Activated CD4-positive, alpha-beta T cell treated with anti-CD3 and anti-CD28 coated beads for 36 hours (primary cell): ENCODE results near the gene EVL. TPM values are rescaled to one million over a fixed set of nuclear protein-coding genes. Genes with fewer than 3 reads are reported as not detected.

ENCODE experiments used
- ATAC-seq: fragments of 200-7000 bp; cut with Tn5 transposase; one replicate; pipeline ENCODE4 v1.10.0; 2021; ENCODE audit warnings: mild to moderate bottlenecking, moderate library complexity
- CTCF ChIA-PET: fragments of 350-600 bp; sonication (Branson Sonifier 250); formaldehyde crosslinking; loops from one replicate; lab custom pipeline; 2021; ENCODE audit warnings: antibody characterized with exemption; lab: Charles Lee
- POLR2A ChIA-PET: fragments of 350-600 bp; sonication (Branson Sonifier 250); formaldehyde crosslinking; loops from one replicate; lab custom pipeline; 2021; ENCODE audit warnings: antibody characterized with exemption, inconsistent platforms; lab: Charles Lee
- DNase-seq: peaks from one replicate; pipeline ENCODE4 v3.0.0-alpha.2; 2020
- H3K27ac Mint-ChIP-seq: one replicate; pipeline ENCODE4 v1.8.0; 2021; ENCODE audit warnings: mixed read lengths
- H3K27me3 Mint-ChIP-seq: one replicate; pipeline ENCODE4 v1.8.0; 2021; ENCODE audit warnings: mixed read lengths
- H3K36me3 Mint-ChIP-seq: one replicate; pipeline ENCODE4 v1.8.0; 2021; ENCODE audit warnings: low read depth, mixed read lengths
- H3K4me1 Mint-ChIP-seq: one replicate; pipeline ENCODE4 v1.8.0; 2021; ENCODE audit warnings: mixed read lengths
- H3K4me3 Mint-ChIP-seq: one replicate; pipeline ENCODE4 v1.8.0; 2021; ENCODE audit warnings: mild to moderate bottlenecking, moderate library complexity, mixed read lengths
- H3K9me3 Mint-ChIP-seq: one replicate; pipeline ENCODE4 v1.8.0; 2021; ENCODE audit warnings: low read depth, mixed read lengths
- intact Hi-C, 2 experiments: fragments of 100-400 bp; cut with DNase I in 1 of 2; cut with micrococcal nuclease in 1 of 2; formaldehyde crosslinking; loops; one replicate each; pipeline versions ENCODE4 v1.14.2 to v1.15.1; 2022 to 2024; cut with DNase I, micrococcal nuclease
- microRNA-seq: library from miRNA; unstranded; fragments of <30 nt; microRNA quantifications from one replicate; pipeline ENCODE4 v1.2.0, GENCODE V29; 2021; ENCODE audit warnings: borderline replicate concordance
- total RNA-seq, 2 experiments: library from RNA; stranded (reverse); gene quantifications; one replicate each; pipeline ENCODE4 v1.2.3, GENCODE V29; 2021

Gene EVL
- total RNA-seq, 2 experiments from 2014 or later = 249 to 378 TPM

DNA sequence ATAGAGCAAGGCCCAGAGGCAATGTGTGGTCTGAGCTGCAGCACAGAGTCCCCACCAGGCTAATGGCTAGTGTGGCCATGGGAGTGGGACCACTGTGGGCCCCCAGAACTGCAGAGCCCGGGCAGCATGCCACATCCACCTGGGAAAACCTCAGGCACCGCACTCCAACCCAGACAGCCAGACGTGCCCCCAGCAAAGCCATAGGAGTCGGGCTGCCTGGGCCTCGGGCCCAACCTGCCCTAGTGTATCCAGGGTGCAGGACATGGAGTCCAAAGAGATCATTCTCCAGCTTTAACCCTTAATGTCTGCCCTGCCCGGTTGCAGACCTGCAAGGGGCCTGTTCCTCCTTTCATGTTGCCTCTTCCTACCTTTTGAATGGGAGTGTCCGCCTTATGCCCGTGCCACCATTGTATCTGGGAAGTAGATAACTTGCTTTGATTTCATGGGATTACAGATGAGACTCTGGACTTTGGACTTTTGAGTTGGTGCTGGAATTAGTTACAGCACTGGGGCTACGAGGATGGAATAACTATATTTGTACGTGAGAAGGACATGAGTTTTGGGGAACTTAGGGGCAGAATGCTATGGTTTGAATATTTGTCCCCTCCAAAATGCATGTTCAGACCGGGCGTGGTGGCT lies 123.3 kb downstream of the EVL start:
- POLR2A ChIA-PET = no interaction called here
- intact Hi-C loops = no loop called here
- H3K9me3 Mint-ChIP-seq = no peaks in the 10 kb centered on the region
- no peak overlapping the region for H3K27ac Mint-ChIP-seq
- CTCF ChIA-PET = no interaction called here
- H3K4me1 Mint-ChIP-seq = peaks cover 6% of the 10 kb centered on the region
- ATAC-seq = no peak
- no peak for DNase-seq
- H3K36me3 Mint-ChIP-seq = no peaks in the 10 kb centered on the region
- H3K27me3 Mint-ChIP-seq = no peaks in the 10 kb centered on the region
- no peak overlapping the region for H3K4me3 Mint-ChIP-seq

DNA sequence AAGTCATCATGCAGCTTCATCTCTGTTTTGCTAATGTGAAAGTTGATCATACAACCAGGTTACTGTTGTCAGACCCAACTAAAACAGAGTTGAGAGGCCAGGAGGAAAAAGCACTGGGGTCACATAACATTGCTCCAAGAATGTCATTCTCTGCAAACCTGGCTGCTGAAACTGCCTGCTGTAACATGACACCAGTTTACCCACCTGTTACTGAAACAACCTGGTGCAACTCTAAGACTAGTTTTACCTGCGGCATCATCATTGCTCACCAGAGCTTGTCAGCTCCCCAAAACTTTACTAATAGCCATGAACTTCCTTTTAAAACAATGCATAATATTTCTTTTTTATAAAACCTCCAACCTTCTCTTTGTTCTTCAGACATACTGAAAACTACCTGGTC lies 124.9 kb downstream of the EVL start:
- intact Hi-C loops = no loop called here
- POLR2A ChIA-PET = no interaction called here
- DNase-seq = no peak
- no peak for ATAC-seq
- Mint-ChIP-seq H3K36me3 (no peaks in the 10 kb centered on the region), H3K27ac (no peak overlapping the region), H3K9me3 (no peaks in the 10 kb centered on the region), H3K4me3 (no peak overlapping the region), H3K4me1 (peaks cover 13% of the 10 kb centered on the region), H3K27me3 (no peaks in the 10 kb centered on the region)
- CTCF ChIA-PET = interaction anchor here (0.7 to 5.7 kb wide), 5 partner anchors 34 to 208 kb away, joined by 3 to 50 read pairs (median 4); no protein-coding TSS in a partner anchor

DNA sequence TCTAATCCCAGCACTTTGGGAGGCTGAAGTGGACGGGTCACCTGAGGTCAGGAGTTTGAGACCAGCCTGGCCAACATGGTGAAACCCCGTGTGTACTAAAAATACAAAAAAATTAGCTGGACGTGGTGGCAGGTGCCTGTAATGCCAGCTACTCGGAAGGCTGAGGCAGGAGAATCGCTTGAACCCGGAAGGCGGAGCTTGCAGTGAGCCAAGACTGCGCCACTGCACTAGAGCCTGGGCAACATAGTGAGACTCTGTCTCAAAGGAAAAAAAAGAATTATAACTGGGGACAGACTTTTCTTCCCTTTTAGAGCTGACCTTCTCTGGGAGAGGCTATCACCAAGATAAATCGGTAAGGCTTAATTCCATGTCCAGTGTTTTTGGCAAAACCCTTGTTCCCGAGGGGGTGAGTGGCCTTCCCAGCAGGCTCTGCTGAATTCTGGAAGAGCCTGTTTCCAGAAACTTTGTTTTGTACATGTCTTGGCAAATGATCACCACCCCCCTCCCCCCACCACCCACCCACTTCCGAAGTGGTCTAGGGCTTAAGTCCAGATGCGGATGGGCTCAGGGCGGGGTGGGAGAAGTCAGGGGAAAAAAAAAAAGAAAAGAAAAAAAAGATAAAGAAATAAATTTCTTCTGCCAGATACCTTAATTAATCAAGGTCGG lies 126.5 kb downstream of the EVL start:
- POLR2A ChIA-PET = no interaction called here
- Mint-ChIP-seq H3K27me3 (no peaks in the 10 kb centered on the region), H3K9me3 (no peaks in the 10 kb centered on the region), H3K27ac (peak overlapping the region; percentile 78), H3K4me1 (peaks cover 13% of the 10 kb centered on the region), H3K36me3 (no peaks in the 10 kb centered on the region), H3K4me3 (peak overlapping the region; percentile 70)
- DNase-seq (no peak), ATAC-seq (no peak)
- intact Hi-C loops = loop anchor here (1.0 to 2.0 kb wide), 5 partner anchors 32 to 135 kb away; partner anchors contain the start of gene DEGS2 (in 1 of the 2)
- CTCF ChIA-PET = interaction anchor here (1.1 to 5.7 kb wide), 15 partner anchors 14 to 261 kb away, joined by 3 to 55 read pairs (median 16); partner anchors contain the start of gene EVL

DNA sequence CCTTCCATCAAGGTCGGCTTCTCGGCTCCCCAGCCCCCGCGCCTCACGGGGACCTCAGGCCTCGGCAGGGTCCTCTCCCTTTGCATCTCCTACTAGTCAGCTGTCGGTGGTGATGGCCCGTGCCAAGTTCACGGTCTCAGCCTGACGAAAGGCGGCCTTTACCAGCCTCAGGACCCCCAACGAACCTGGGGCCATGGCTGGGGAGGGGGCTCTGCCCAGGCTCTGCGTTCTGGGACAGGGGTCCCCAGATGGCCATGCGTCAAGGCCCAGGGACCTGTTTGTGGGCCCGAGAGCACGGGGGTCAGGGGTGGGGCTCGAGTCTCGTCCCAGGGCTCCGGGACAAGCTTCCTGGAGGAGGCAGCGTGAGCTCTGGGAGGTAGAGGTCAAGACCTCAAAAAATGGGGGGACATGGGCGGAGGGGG lies 127.0 kb downstream of the EVL start:
- ChIA-PET CTCF (interaction anchor here (0.6 to 5.7 kb wide), 39 partner anchors 8 to 353 kb away, joined by 3 to 55 read pairs (median 5); partner anchors contain the start of genes DEGS2 and EVL), POLR2A (interaction anchor here (1.0 to 2.0 kb wide), 3 partner anchors 29 to 221 kb away, joined by 4 to 6 read pairs (median 6); no protein-coding TSS in a partner anchor)
- no peaks in the 10 kb centered on the region for H3K9me3 Mint-ChIP-seq
- no peaks in the 10 kb centered on the region for H3K27me3 Mint-ChIP-seq
- peak overlapping the region; percentile 78 for H3K27ac Mint-ChIP-seq
- intact Hi-C loops = loop anchor here (1.0 to 2.0 kb wide), 5 partner anchors 33 to 135 kb away; partner anchors contain the start of gene DEGS2 (in 1 of the 2)
- H3K4me1 Mint-ChIP-seq = peaks cover 13% of the 10 kb centered on the region
- no peaks in the 10 kb centered on the region for H3K36me3 Mint-ChIP-seq
- no peak for ATAC-seq
- DNase-seq = peak; percentile 31
- H3K4me3 Mint-ChIP-seq = peak overlapping the region; percentile 70

DNA sequence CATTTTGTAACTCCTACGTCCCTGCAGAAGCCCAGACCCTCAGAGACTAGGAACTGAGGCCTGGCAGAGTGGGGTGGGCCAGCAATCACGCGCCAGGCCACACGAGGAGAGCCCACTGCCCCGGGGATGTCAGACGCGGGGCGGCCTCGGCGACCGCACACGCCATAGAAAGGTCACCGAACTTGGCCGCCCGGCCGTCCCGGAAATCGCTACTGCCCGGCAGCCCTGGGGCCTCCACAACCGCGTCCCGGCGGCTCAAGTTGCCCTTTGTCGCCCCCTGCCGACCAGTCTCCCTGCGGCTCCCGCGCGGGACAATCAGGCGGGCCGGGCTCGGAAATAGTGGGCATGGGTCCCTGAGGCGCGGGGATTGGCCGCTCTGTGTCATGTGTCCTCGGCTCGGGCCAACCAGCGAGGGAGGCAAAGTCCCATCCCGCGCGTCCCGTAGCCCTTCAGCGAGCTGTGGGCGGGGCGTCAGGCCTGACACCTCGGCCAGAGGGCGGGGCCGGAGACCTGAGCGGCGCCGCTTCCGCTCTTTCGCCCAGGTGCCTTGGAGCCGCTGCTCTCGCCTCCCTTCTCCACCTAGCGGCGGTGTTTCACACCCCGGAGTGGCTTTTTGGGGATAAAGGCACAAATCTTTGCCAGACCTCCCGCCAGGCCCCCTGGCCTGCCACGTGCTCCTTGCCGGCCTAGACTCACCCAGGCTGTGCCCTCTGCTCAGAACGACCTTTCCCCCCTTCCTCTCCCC lies 127.6 kb downstream of the EVL start:
- Mint-ChIP-seq H3K9me3 (no peaks in the 10 kb centered on the region), H3K4me3 (peak overlapping the region; percentile 70), H3K27ac (peak overlapping the region; percentile 92), H3K4me1 (peaks cover 13% of the 10 kb centered on the region), H3K27me3 (no peaks in the 10 kb centered on the region), H3K36me3 (no peaks in the 10 kb centered on the region)
- ChIA-PET POLR2A (interaction anchor here (0.5 to 2.0 kb wide), 6 partner anchors 22 to 293 kb away, joined by 3 to 6 read pairs (median 4); no protein-coding TSS in a partner anchor), CTCF (interaction anchor here (0.6 to 5.7 kb wide), 56 partner anchors 8 to 508 kb away, joined by 3 to 55 read pairs (median 4); partner anchors contain the start of genes DEGS2 and EVL)
- intact Hi-C loops = loop anchor here (1.0 to 2.0 kb wide), 16 partner anchors 21 to 589 kb away; partner anchors contain the start of genes CCDC85C (in 1 of the 2), CYP46A1 (in 1 of the 2), DEGS2 (in 1 of the 2) and WDR25 (in 1 of the 2)
- peak; percentile 100 for DNase-seq
- peak; percentile 100 for ATAC-seq

Small RNA genes within 50 kb of the gene (microRNA-seq; reads per million reads assigned to microRNA genes)
- gene MIR151B (68.7 reads per million, percentile 59 among the genes with 10 or more reads in this experiment), gene MIR342 (9,880 reads per million, percentile 97 among the genes with 10 or more reads in this experiment)

Other genes with a start within 250 kb of the EVL start
- gene DEGS2, start 94.2 kb downstream of the EVL start, total RNA-seq = 1 to 10 TPM; 2.6 to 2.8 TPM
- gene YY1, start 173.7 kb downstream of the EVL start, total RNA-seq = 100 to 1,000 TPM in 1 of 2 experiments, 10 to 100 TPM in 1; 99.7 to 104 TPM
- 1 to 10 TPM; 5.4 to 5.8 TPM for gene SLC25A29, start 241.0 kb downstream of the EVL start, total RNA-seq